ENCODE data around the gene SLC43A1.

- TF ChIP-seq CTCF (IDR thresholded peaks at IDR 0.05) (no peak), POLR2A (IDR thresholded peaks at IDR 0.05) (no peak)
Observed at GRCh38 chr11:57529012-57529411, 13.5 kb upstream of the SLC43A1 start.
